Left ventricle myocardium inferior (tissue), 1 donor: ENCODE data around the gene QARS1. TPM values are rescaled to one million over a fixed set of nuclear protein-coding genes. Genes with fewer than 3 reads are reported as not detected.

Experiments used
- DNase-seq: peaks from one replicate; pipeline ENCODE4 v3.0.0-alpha.2; 2020
- H3K27ac ChIP-seq: fragments of 200-600 bp; replicated peaks from 2 replicates; pipeline ENCODE4 v1.8.0; 2021
- H3K27me3 ChIP-seq: fragments of 200-600 bp; 2 replicates; pipeline ENCODE4 v1.8.0; 2021; ENCODE audit warnings: low read depth
- H3K36me3 ChIP-seq: fragments of 200-600 bp; 2 replicates; pipeline ENCODE4 v1.8.0; 2021
- H3K4me1 ChIP-seq: fragments of 200-600 bp; 2 replicates; pipeline ENCODE4 v1.8.0; 2021
- H3K4me3 ChIP-seq: fragments of 200-600 bp; 2 replicates; pipeline ENCODE4 v1.8.0; 2021; ENCODE audit warnings: mild to moderate bottlenecking, moderate library complexity
- H3K9me3 ChIP-seq: fragments of 200-600 bp; replicated peaks from 2 replicates; pipeline ENCODE4 v1.8.0; 2021
- intact Hi-C: fragments of 100-400 bp; cut with micrococcal nuclease; formaldehyde crosslinking; loops from one replicate; pipeline ENCODE4 v1.11.0; 2022
- total RNA-seq: library from RNA; stranded (reverse); fragmentation: NEBNext Ultra II Directional; extraction: Animal tissue kit (Norgen Biotek cat#: 25700); gene quantifications from one replicate; pipeline ENCODE4 v1.2.1, GENCODE V29; 2021
- TF ChIP-seq, protein P1 (sequence below): fragments of 200-600 bp; IDR thresholded peaks from 2 replicates; pipeline ENCODE4 v1.8.0; 2021; ENCODE audit warnings: antibody characterized with exemption, mild to moderate bottlenecking, borderline replicate concordance
- donor health status: DM: no; HTN: yes; CAD: no; lungs with severe emphysema.

The QARS1 gene
- total RNA-seq, 1 donor from 2014 or later = 203 TPM

GRCh38 chr3:49120096-49120437, 15.5 kb upstream of the QARS1 start:
- no peak for DNase-seq
- H3K4me3 ChIP-seq = peak overlapping the region; percentile 99
- peak overlapping the region; percentile 98 for H3K27ac ChIP-seq
- H3K27me3 ChIP-seq = no peaks in the 10 kb centered on the region
- no peaks in the 10 kb centered on the region for H3K9me3 ChIP-seq
- intact Hi-C loops = no loop called here
- peaks cover 80% of the 10 kb centered on the region for H3K36me3 ChIP-seq
- TF ChIP-seq, protein P1, sequence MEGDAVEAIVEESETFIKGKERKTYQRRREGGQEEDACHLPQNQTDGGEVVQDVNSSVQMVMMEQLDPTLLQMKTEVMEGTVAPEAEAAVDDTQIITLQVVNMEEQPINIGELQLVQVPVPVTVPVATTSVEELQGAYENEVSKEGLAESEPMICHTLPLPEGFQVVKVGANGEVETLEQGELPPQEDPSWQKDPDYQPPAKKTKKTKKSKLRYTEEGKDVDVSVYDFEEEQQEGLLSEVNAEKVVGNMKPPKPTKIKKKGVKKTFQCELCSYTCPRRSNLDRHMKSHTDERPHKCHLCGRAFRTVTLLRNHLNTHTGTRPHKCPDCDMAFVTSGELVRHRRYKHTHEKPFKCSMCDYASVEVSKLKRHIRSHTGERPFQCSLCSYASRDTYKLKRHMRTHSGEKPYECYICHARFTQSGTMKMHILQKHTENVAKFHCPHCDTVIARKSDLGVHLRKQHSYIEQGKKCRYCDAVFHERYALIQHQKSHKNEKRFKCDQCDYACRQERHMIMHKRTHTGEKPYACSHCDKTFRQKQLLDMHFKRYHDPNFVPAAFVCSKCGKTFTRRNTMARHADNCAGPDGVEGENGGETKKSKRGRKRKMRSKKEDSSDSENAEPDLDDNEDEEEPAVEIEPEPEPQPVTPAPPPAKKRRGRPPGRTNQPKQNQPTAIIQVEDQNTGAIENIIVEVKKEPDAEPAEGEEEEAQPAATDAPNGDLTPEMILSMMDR = no peak
- peaks cover 41% of the 10 kb centered on the region for H3K4me1 ChIP-seq

DNA sequence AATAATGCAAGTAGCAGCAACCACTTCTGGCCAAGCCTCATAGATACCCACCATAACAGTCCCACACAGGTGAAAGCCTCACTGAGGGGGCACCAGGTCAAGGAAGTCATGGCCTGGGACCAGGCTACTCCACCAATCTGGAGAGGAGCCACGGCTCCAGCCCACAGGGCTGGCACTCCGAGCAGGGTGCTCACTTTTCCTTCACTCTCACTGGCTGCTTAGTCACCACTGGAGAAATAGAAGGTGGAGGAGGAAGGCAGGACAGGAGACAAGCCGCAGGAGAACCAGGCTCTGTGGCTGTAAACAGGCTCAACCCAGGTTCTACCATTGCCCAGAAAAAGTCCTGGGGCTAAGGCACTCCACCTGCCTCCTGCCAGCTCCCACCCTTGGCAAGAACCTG, 14.9 kb upstream of the QARS1 start:
- intact Hi-C loops = no loop called here
- H3K27ac ChIP-seq = peak overlapping the region; percentile 98
- DNase-seq = no peak
- H3K27me3 ChIP-seq = no peaks in the 10 kb centered on the region
- H3K9me3 ChIP-seq = no peaks in the 10 kb centered on the region
- peaks cover 41% of the 10 kb centered on the region for H3K4me1 ChIP-seq
- H3K36me3 ChIP-seq = peaks cover 80% of the 10 kb centered on the region
- peak overlapping the region; percentile 99 for H3K4me3 ChIP-seq
- TF ChIP-seq, protein P1 = no peak

GRCh38 chr3:49119036-49119435, 14.5 kb upstream of the QARS1 start:
- no peak for DNase-seq
- Histone ChIP-seq H3K4me3 (peak overlapping the region; percentile 99), H3K4me1 (peaks cover 41% of the 10 kb centered on the region), H3K9me3 (no peaks in the 10 kb centered on the region), H3K36me3 (peaks cover 80% of the 10 kb centered on the region), H3K27me3 (no peaks in the 10 kb centered on the region), H3K27ac (peak overlapping the region; percentile 98)
- TF ChIP-seq, protein P1 = no peak
- intact Hi-C loops = no loop called here

DNA sequence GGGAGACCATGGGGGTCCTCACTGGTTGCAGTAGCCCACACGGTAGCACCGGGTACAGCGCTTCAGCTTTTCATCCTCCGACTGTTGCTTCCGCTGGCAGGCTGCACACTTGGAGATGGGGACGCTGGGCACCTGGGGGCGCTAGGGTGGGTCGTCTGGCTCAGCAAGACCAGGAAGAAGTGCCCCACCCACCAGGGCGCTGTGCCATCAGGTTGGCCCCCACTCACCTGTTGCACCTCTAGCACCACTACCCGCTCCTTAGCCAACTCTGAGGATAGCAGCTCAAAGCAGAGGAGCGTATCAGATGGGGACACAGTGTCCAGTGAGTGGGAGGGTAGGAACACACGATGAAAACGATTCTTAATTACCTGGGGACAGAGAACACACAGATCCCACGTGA, 7.7 kb upstream of the QARS1 start:
- Histone ChIP-seq H3K36me3 (peaks cover 100% of the 10 kb centered on the region), H3K4me1 (peaks cover 12% of the 10 kb centered on the region), H3K4me3 (no peak overlapping the region), H3K27me3 (no peaks in the 10 kb centered on the region), H3K27ac (no peak overlapping the region), H3K9me3 (no peaks in the 10 kb centered on the region)
- no peak for DNase-seq
- intact Hi-C loops = no loop called here
- TF ChIP-seq, protein P1 = no peak

- TF ChIP-seq, protein P1 = no peak
- DNase-seq = no peak
- peaks cover 11% of the 10 kb centered on the region for H3K4me1 ChIP-seq
- H3K27ac ChIP-seq = no peak overlapping the region
- intact Hi-C loops = no loop called here
- H3K36me3 ChIP-seq = peaks cover 98% of the 10 kb centered on the region
- no peaks in the 10 kb centered on the region for H3K9me3 ChIP-seq
- H3K4me3 ChIP-seq = no peak overlapping the region
- no peaks in the 10 kb centered on the region for H3K27me3 ChIP-seq
These were observed 6.8 kb upstream of the QARS1 start for GRCh38 chr3:49111347-49111746.

DNA sequence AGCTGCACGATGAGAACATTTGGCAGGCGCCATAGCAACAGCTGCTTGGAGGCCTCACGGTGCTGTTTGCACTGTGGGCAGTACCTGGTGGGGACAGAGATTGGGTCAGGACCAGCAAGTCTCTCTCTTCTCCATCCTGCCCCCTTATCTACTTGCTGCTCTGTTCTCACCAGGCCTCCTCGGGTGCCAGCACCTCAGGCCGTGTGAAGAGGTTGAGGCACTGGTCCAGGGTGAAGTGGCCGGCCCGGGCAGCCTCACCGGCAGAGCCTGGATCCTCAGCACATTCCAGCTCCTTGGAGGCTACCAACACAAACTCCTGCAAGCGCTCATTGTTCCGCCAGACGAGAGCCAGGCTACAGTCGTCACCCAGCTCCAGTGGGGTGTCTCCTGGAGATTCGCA, 6.2 kb upstream of the QARS1 start:
- Histone ChIP-seq H3K27me3 (no peaks in the 10 kb centered on the region), H3K27ac (no peak overlapping the region), H3K36me3 (peaks cover 92% of the 10 kb centered on the region), H3K4me3 (no peak overlapping the region), H3K9me3 (no peaks in the 10 kb centered on the region), H3K4me1 (peaks cover 12% of the 10 kb centered on the region)
- intact Hi-C loops = no loop called here
- no peak for DNase-seq
- TF ChIP-seq, protein P1 = no peak
